K562 (cell line): ENCODE measurements around the gene ACAD10. TPM values are rescaled to one million over a fixed set of nuclear protein-coding genes. Genes with fewer than 3 reads are reported as not detected.

Experiments used
- ATAC-seq: fragments of 200-7000 bp; cut with Tn5 transposase; 3 replicates; pipeline ENCODE4 v1.9.1; 2020; ENCODE audit warnings: moderate library complexity
- BruUV-seq: library from RNA; stranded (reverse); fragments of 400-500 nt; replicated peaks from 2 replicates; lab custom pipeline; 2021; lab: Mats Ljungman, UMichigan
- CTCF ChIA-PET: fragments of 300-600 bp; formaldehyde crosslinking; extraction: SDS; loops from one replicate; lab custom pipeline; 2021; ENCODE audit warnings: low intra/inter-chr PET ratio; lab: Yijun Ruan, JAX
- POLR2A ChIA-PET: fragments of 300-600, 350-650 bp; sonication (Branson Sonifier 250); formaldehyde crosslinking; extraction: SDS; loops from one replicate; lab custom pipeline; 2021; ENCODE audit warnings: antibody characterized with exemption, inconsistent platforms; lab: Yijun Ruan, JAX
- DNase-seq, 4 experiments: peaks; one replicate each; pipeline versions ENCODE4 v3.0.0 to v3.0.0-alpha.2; 2011 to 2018; ENCODE audit warnings: low spot score in 3 of 4, mixed read lengths in 3 of 4; ENCODE audit errors: extremely low read depth in 1 of 4
- FAIRE-seq: peaks from 2 replicates; lab custom pipeline; 2011; peaks lifted over from hg19 to GRCh38; lab: Jason Lieb, UNC
- H2AFZ ChIP-seq: 2 replicates; pipeline ENCODE4 v1.6.0; 2011; ENCODE audit warnings: low read depth, low read length, control low read depth, inconsistent platforms
- H3K27ac ChIP-seq: fragments of 200-600 bp; 3 replicates; pipeline ENCODE4 v1.8.0; 2011; ENCODE audit warnings: low read depth, mild to moderate bottlenecking, control low read depth, inconsistent platforms, low read length, moderate library complexity, mixed read lengths; ENCODE audit errors: extremely low read depth
- H3K27me3 ChIP-seq, 2 experiments: fragments of 300-600 bp in 1 of 2; 2 replicates in 1 of 2; 3 replicates in 1 of 2; pipeline versions ENCODE4 v1.6.0 to v1.8.0; 2011; ENCODE audit warnings: inconsistent platforms in 2 of 2, low read length in 2 of 2, mild to moderate bottlenecking in 1 of 2, mixed read lengths in 1 of 2, moderate library complexity in 1 of 2; ENCODE audit not compliant: control insufficient read depth in 2 of 2, insufficient read depth in 2 of 2
- H3K36me3 ChIP-seq: fragments of 300-600 bp; 3 replicates; pipeline ENCODE4 v1.8.0; 2011; ENCODE audit warnings: mild to moderate bottlenecking, low read length, inconsistent platforms; ENCODE audit not compliant: control insufficient read depth, insufficient read depth
- H3K4me1 ChIP-seq, 2 experiments: fragments of 200-600 bp in 1 of 2; replicated peaks in 1 of 2; 2 replicates in 1 of 2; 3 replicates in 1 of 2; pipeline versions ENCODE4 v1.5.1 to v1.8.0; 2011; ENCODE audit warnings: inconsistent platforms in 2 of 2, low read length in 2 of 2, mild to moderate bottlenecking in 1 of 2, mixed read lengths in 1 of 2, moderate library complexity in 1 of 2; ENCODE audit not compliant: control insufficient read depth in 2 of 2, insufficient read depth in 2 of 2
- H3K4me2 ChIP-seq: 2 replicates; pipeline ENCODE4 v1.6.1; 2011; ENCODE audit warnings: low read length, control low read depth, inconsistent platforms, mixed read lengths; ENCODE audit not compliant: insufficient read depth
- H3K4me3 ChIP-seq: fragments of 200-600 bp; sonication (generic), shearing (Covaris generic); 2 replicates; pipeline ENCODE4 v1.5.1; 2016; ENCODE audit warnings: control low read depth, inconsistent platforms
- H3K79me2 ChIP-seq: fragments of 200-600 bp; 3 replicates; pipeline ENCODE4 v1.8.0; 2011; ENCODE audit warnings: low read length, inconsistent platforms; ENCODE audit not compliant: control insufficient read depth, insufficient read depth
- H3K9ac ChIP-seq, 2 experiments: 2 replicates each; pipeline versions ENCODE4 v1.6.0 to v1.6.1; 2011; ENCODE audit warnings: low read depth in 2 of 2, low read length in 2 of 2, control low read depth in 1 of 2, inconsistent platforms in 1 of 2, mild to moderate bottlenecking in 1 of 2, mixed read lengths in 1 of 2; ENCODE audit not compliant: insufficient read depth in 1 of 2
- H3K9me1 ChIP-seq: one replicate; pipeline ENCODE4 v1.6.0; 2011; ENCODE audit warnings: inconsistent platforms, mild to moderate bottlenecking, low read length, moderate library complexity; ENCODE audit not compliant: control insufficient read depth, insufficient read depth
- H3K9me3 ChIP-seq: replicated peaks from 2 replicates; pipeline ENCODE4 v1.5.1; 2011; ENCODE audit warnings: low read depth, low read length, inconsistent platforms; ENCODE audit not compliant: control insufficient read depth, insufficient read depth
- H4K20me1 ChIP-seq: replicated peaks from 2 replicates; pipeline ENCODE4 v1.6.1; 2011; ENCODE audit warnings: low read length, inconsistent platforms, mixed read lengths; ENCODE audit not compliant: control insufficient read depth, insufficient read depth
- CTCFL ChIP-seq: IDR thresholded peaks from 2 replicates; pipeline ENCODE4 v1.6.1; 2011; ENCODE audit warnings: borderline replicate concordance, low read depth, mild to moderate bottlenecking, moderate library complexity, low read length; ENCODE audit not compliant: insufficient read depth, poor library complexity, severe bottlenecking
- DEAF1 ChIP-seq: fragments of 450-650 bp; formaldehyde crosslinking; IDR thresholded peaks from 2 replicates; pipeline ENCODE4 v1.4.0; 2020; ENCODE audit warnings: mild to moderate bottlenecking, moderate library complexity
- DIDO1 ChIP-seq: fragments of 450-650 bp; IDR thresholded peaks from 2 replicates; pipeline ENCODE4 v1.6.1; 2016; ENCODE audit warnings: low read depth, missing biosample characterization, missing genetic modification characterization
- ETV5 ChIP-seq: sonication (generic); formaldehyde crosslinking; IDR thresholded peaks from 2 replicates; pipeline ENCODE4 v1.4.0; 2020; ENCODE audit warnings: low read depth, mild to moderate bottlenecking, missing genetic modification reagents
- MAFK ChIP-seq: IDR thresholded peaks from 2 replicates; pipeline ENCODE4 v1.6.1; 2011; ENCODE audit warnings: low read length, improper control_type of control experiment
- MNT ChIP-seq, 2 experiments: fragments of 450-650 bp; conservative IDR thresholded peaks; 2 replicates each; pipeline ENCODE4 v1.6.1; 2017; ENCODE audit warnings: mild to moderate bottlenecking in 2 of 2, moderate library complexity in 2 of 2
- SMARCC2 ChIP-seq: fragments of 450-650 bp; IDR thresholded peaks from 2 replicates; pipeline ENCODE4 v1.6.1; 2017; ENCODE audit warnings: antibody characterized with exemption, moderate library complexity, mild to moderate bottlenecking, low read depth
- ZBTB11 ChIP-seq, 3 experiments: fragments of 200-800 bp in 1 of 3; fragments of 250-450 bp in 1 of 3; fragments of 450-650 bp in 1 of 3; sonication (Bioruptor Pico) in 1 of 3; sonication (Bioruptor generic) in 1 of 3; formaldehyde crosslinking in 1 of 3; IDR thresholded peaks; 2 replicates each; pipeline versions ENCODE4 v1.6.1 to v1.8.0; 2016 to 2022; ENCODE audit warnings: mild to moderate bottlenecking in 2 of 3, missing genetic modification characterization in 2 of 3, missing compliant biosample characterization in 1 of 3, moderate library complexity in 1 of 3
- ZNF830 ChIP-seq: fragments of 250-450 bp; sonication (Bioruptor Pico); IDR thresholded peaks from 2 replicates; pipeline ENCODE4 v1.5.0; 2021; ENCODE audit warnings: mild to moderate bottlenecking
- WGBS: fragments of 100-300 bp; shearing (Covaris generic); methylation state at CpG from one replicate; pipeline ENCODE4 v1.1.6; 2016; ENCODE audit warnings: low coverage, mixed read lengths; ENCODE audit not compliant: insufficient coverage; ENCODE audit errors: missing lambda C conversion rate; 5-methylcytosine and 5-hydroxymethylcytosine counted together
- in situ Hi-C: fragments of 300-500 bp; cut with MboI; formaldehyde crosslinking; loops from 4 replicates; pipeline ENCODE4 v1.15.0; 2018; ENCODE audit warnings: inconsistent platforms, mixed read lengths
- intact Hi-C: fragments of 100-400 bp; cut with micrococcal nuclease; formaldehyde crosslinking; loops from 2 replicates; pipeline ENCODE4 v1.14.2; 2022
- polyA plus RNA-seq, 8 experiments: library from polyadenylated mRNA; depleted of rRNA in 4 of 8; stranded (reverse) in 5 of 8; unstranded in 3 of 8; fragments of >200 nt; fragmentation: Nextera tagmentation in 2 of 8; fragmentation: Illumina TruSeq in 1 of 8; extraction: Ambion mirVana in 2 of 8; extraction: Trizol in 1 of 8; gene quantifications; 2 replicates each; pipeline versions ENCODE4 v1.2.1 to v1.2.3, GENCODE V29; 2011 to 2014; ENCODE audit warnings: inconsistent platforms in 1 of 8, missing spikeins in 1 of 8
- total RNA-seq, 7 experiments: library from RNA; depleted of rRNA in 6 of 7; stranded (reverse); fragments of >200 nt in 6 of 7; fragmentation: Illumina TruSeq in 2 of 7; extraction: Trizol in 2 of 7; gene quantifications; 2 replicates each; pipeline versions ENCODE4 v1.2.1 to v1.2.3, GENCODE V29; 2011 to 2021; ENCODE audit warnings: low replicate concordance in 1 of 7

The ACAD10 gene
- total and polyA plus RNA-seq, 9 of the 15 experiments (the other 6 are each of a cell fraction or from before 2014, with no cell fraction given) = 2.3 to 19.2 (median 12.0) TPM

GRCh38 chr12:111692575-111693210 is 6.8 kb downstream of the ACAD10 start:
- intact Hi-C loops = no loop called here
- H3K9ac ChIP-seq = peak overlapping the region in 1 of 2 experiments; percentile 49; a peak in 1 of 4 replicates
- WGBS = 57% methylated on average over 15 of the region's 15 CpGs
- no peaks in the 10 kb centered on the region for H3K27me3 ChIP-seq
- no peak overlapping the region for H3K4me3 ChIP-seq
- no peaks in the 10 kb centered on the region for H3K9me1 ChIP-seq
- in situ Hi-C loops = no loop called here
- no peaks in the 10 kb centered on the region for H4K20me1 ChIP-seq
- no peaks in the 10 kb centered on the region for H3K9me3 ChIP-seq
- FAIRE-seq (peak; percentile 86), DNase-seq (peak; percentile 33 to 60 (median 50)), ATAC-seq (peak; percentile 92)
- H3K4me1 ChIP-seq = peaks cover 0 to 4% of the 10 kb centered on the region in 2 experiments; a peak in 3 of 5 replicates
- H3K79me2 ChIP-seq = no peaks in the 10 kb centered on the region
- ChIA-PET CTCF (interaction anchor here (1.1 kb wide), 1 partner anchor 121 kb away, joined by 3 read pairs; no protein-coding TSS in a partner anchor), POLR2A (interaction anchor here (0.6 to 1.3 kb wide), 3 partner anchors 17 to 289 kb away, joined by 3 to 5 read pairs (median 4); no protein-coding TSS in a partner anchor)
- H3K4me2 ChIP-seq = no peak overlapping the region
- H3K27ac ChIP-seq = no peak overlapping the region
- H2AFZ ChIP-seq = 0 out of 2 replicates have a peak overlapping the region, but pooled peaks have one; percentile 46
- BruUV-seq = no TSS peak
- H3K36me3 ChIP-seq = peaks cover 16% of the 10 kb centered on the region; the same call in 2 of the 3 replicates
- TF ChIP-seq ZBTB11 (CRISPR knock-in tag; IDR thresholded peaks at IDR 0.05) = no peak
- no peak for TF ChIP-seq ZNF830
- TF ChIP-seq CTCFL = peak; percentile 49
- no peak for TF ChIP-seq ETV5 (CRISPR knock-in tag)
- no peak for TF ChIP-seq SMARCC2
- TF ChIP-seq DIDO1 (tag) = no peak
- no peak for TF ChIP-seq DEAF1
- peak; percentile 33; the same call in 1 of the 2 replicates for TF ChIP-seq MAFK
- no peak for TF ChIP-seq MNT (conservative IDR thresholded peaks at IDR 0.05)
